ENCODE results near the gene PXT1. TPM values are rescaled to one million over a fixed set of nuclear protein-coding genes. Genes with fewer than 3 reads are reported as not detected.

Gene PXT1
- polyA plus RNA-seq, 3 donors = 0.13 to 0.31 (median 0.24) TPM

- Histone ChIP-seq H3K4me2 (replicated peaks; ENCODE audit: extremely low read depth, low read length, poor library complexity, severe bottlenecking) (no peak overlapping the region), H4K20me1 (ENCODE audit: insufficient read depth, low read length) (no peaks in the 10 kb centered on the region), H3K27ac (ENCODE audit: low read depth in 1 of 2, low read length in 2 of 2) (no peak overlapping the region), H3K27me3 (ENCODE audit: control insufficient read depth in 2 of 2, insufficient read depth in 2 of 2, low read length in 2 of 2) (no peaks in the 10 kb centered on the region), H3K36me3 (replicated peaks in 1 of 2; ENCODE audit: control insufficient read depth in 1 of 2, insufficient read depth in 2 of 2, low read length in 2 of 2) (no peaks in the 10 kb centered on the region), H3K4me3 (replicated peaks in 1 of 3; ENCODE audit: low read depth in 2 of 3, low read length in 3 of 3) (no peak overlapping the region), H3K9me3 (replicated peaks in 1 of 2; ENCODE audit: control insufficient read depth in 1 of 2, insufficient read depth in 1 of 2, low read length in 2 of 2) (no peaks in the 10 kb centered on the region), H2AFZ (ENCODE audit: insufficient read depth, low read depth, low read length, poor library complexity, severe bottlenecking) (no peak overlapping the region), H3K9ac (ENCODE audit: insufficient read depth, low read length, poor library complexity, severe bottlenecking) (no peak overlapping the region), H3K79me2 (ENCODE audit: insufficient read depth, low read length) (no peaks in the 10 kb centered on the region), H3K4me1 (ENCODE audit: control insufficient read depth in 1 of 2, insufficient read depth in 2 of 2, low read length in 2 of 2) (peaks cover 22% of the 10 kb centered on the region in 2 donors)
- Mint-ChIP-seq H3K27ac (no peak overlapping the region), H3K9me3 (peaks cover 0 to 7% (median 0%) of the 10 kb centered on the region in 7 donors), H3K27me3 (ENCODE audit: low read depth in 3 of 3) (peaks cover 0 to 2% (median 2%) of the 10 kb centered on the region in 3 donors), H3K4me1 (peaks cover 22% of the 10 kb centered on the region), H3K36me3 (peaks cover 0 to 1% of the 10 kb centered on the region in 2 donors), H3K4me3 (no peak overlapping the region)
- WGBS (ENCODE audit: insufficient coverage) = 0% methylated on average over 1 of the region's 4 CpGs
- no peak for TF ChIP-seq CTCF (IDR thresholded peaks at IDR 0.05)
- intact Hi-C loops (cut with micrococcal nuclease) = no loop called here
- peak in 1 of 3 donors; percentile 16 for DNase-seq
Measured at GRCh38 chr6:36355819-36356218, 86.8 kb downstream of the PXT1 start.

GRCh38 chr6:36353411-36353915 is 89.2 kb downstream of the PXT1 start:
- peaks cover 2 to 5% (median 2%) of the 10 kb centered on the region in 3 donors for H3K27me3 Mint-ChIP-seq (ENCODE audit: low read depth in 3 of 3)

More at GRCh38 chr6:36353411-36353915, 89.2 kb downstream of the PXT1 start:
- no peak overlapping the region for H3K4me2 ChIP-seq (replicated peaks; ENCODE audit: extremely low read depth, low read length, poor library complexity, severe bottlenecking)
- peaks cover 24% of the 10 kb centered on the region for H3K4me1 Mint-ChIP-seq
- peaks cover 15% of the 10 kb centered on the region in 2 donors for H3K4me1 ChIP-seq (ENCODE audit: control insufficient read depth in 1 of 2, insufficient read depth in 2 of 2, low read length in 2 of 2)
- H3K27ac ChIP-seq (ENCODE audit: low read depth in 1 of 2, low read length in 2 of 2) = no peak overlapping the region
- no peak overlapping the region for H3K4me3 ChIP-seq (replicated peaks in 1 of 3; ENCODE audit: low read depth in 2 of 3, low read length in 3 of 3)
- no peak for TF ChIP-seq CTCF (IDR thresholded peaks at IDR 0.05)
- H2AFZ ChIP-seq (ENCODE audit: insufficient read depth, low read depth, low read length, poor library complexity, severe bottlenecking) = no peak overlapping the region
- H3K36me3 ChIP-seq (replicated peaks in 1 of 2; ENCODE audit: control insufficient read depth in 1 of 2, insufficient read depth in 2 of 2, low read length in 2 of 2) = no peaks in the 10 kb centered on the region
- H3K9me3 Mint-ChIP-seq = peaks cover 0 to 7% (median 0%) of the 10 kb centered on the region in 7 donors
- H4K20me1 ChIP-seq (ENCODE audit: insufficient read depth, low read length) = no peaks in the 10 kb centered on the region
- H3K27ac Mint-ChIP-seq = no peak overlapping the region
- peaks cover 0 to 1% of the 10 kb centered on the region in 2 donors for H3K36me3 Mint-ChIP-seq
- no peaks in the 10 kb centered on the region for H3K79me2 ChIP-seq (ENCODE audit: insufficient read depth, low read length)
- intact Hi-C loops (cut with micrococcal nuclease) = no loop called here
- H3K9ac ChIP-seq (ENCODE audit: insufficient read depth, low read length, poor library complexity, severe bottlenecking) = no peak overlapping the region
- no peaks in the 10 kb centered on the region for H3K9me3 ChIP-seq (replicated peaks in 1 of 2; ENCODE audit: control insufficient read depth in 1 of 2, insufficient read depth in 1 of 2, low read length in 2 of 2)
- no peaks in the 10 kb centered on the region for H3K27me3 ChIP-seq (ENCODE audit: control insufficient read depth in 2 of 2, insufficient read depth in 2 of 2, low read length in 2 of 2)
- WGBS (ENCODE audit: insufficient coverage) = no CpG with 5 or more reads among the region's 4 CpGs
- no peak for DNase-seq
- H3K4me3 Mint-ChIP-seq = no peak overlapping the region
